ENCODE data around the gene FAAP20.

DNA sequence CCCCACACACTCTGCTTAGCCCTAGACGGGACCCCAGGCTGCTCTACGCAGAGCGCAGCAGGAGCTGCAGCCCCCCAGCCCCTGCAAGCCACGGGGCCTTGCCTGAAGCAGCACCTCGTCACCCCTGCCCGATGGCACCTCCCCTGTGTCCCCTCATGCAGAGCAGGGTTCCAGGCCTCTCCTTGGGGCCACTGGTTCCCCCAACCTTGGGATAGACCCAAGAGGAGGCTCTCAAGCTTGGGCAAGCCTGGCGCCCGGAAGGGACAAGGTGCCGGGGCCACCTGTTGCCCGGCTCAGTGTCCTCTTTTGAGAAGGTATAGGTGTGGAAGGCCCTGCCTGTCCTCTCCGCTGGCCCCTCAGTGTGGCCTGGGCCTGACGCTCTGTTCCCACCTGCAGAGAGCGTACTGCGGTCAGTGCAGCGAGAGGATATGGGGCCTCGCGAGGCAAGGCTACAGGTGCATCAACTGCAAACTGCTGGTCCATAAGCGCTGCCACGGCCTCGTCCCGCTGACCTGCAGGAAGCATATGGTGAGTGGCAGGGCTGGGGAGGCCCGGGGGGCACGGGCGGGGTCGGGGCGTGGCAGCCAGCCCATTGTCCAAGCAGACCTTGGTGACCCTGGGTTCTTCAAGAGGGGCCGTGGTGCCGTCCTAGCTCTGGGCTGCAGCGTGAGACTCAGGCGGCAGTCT is 50.6 kb downstream of the FAAP20 start:
- TF ChIP-seq BHLHE40 (IDR thresholded peaks at IDR 0.05; ENCODE audit: low read depth, low read length) = no peak
- no peak for TF ChIP-seq POLR2A (IDR thresholded peaks at IDR 0.05; ENCODE audit: low read length)
- TF ChIP-seq, protein P1, sequence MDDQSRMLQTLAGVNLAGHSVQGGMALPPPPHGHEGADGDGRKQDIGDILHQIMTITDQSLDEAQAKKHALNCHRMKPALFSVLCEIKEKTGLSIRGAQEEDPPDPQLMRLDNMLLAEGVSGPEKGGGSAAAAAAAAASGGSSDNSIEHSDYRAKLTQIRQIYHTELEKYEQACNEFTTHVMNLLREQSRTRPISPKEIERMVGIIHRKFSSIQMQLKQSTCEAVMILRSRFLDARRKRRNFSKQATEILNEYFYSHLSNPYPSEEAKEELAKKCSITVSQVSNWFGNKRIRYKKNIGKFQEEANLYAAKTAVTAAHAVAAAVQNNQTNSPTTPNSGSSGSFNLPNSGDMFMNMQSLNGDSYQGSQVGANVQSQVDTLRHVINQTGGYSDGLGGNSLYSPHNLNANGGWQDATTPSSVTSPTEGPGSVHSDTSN (IDR thresholded peaks at IDR 0.05) = no peak
- no peak for TF ChIP-seq ESRRA (IDR thresholded peaks at IDR 0.05; ENCODE audit: borderline replicate concordance, low read length)
- TF ChIP-seq USF2 (IDR thresholded peaks at IDR 0.05) = no peak
- TF ChIP-seq, protein P2, sequence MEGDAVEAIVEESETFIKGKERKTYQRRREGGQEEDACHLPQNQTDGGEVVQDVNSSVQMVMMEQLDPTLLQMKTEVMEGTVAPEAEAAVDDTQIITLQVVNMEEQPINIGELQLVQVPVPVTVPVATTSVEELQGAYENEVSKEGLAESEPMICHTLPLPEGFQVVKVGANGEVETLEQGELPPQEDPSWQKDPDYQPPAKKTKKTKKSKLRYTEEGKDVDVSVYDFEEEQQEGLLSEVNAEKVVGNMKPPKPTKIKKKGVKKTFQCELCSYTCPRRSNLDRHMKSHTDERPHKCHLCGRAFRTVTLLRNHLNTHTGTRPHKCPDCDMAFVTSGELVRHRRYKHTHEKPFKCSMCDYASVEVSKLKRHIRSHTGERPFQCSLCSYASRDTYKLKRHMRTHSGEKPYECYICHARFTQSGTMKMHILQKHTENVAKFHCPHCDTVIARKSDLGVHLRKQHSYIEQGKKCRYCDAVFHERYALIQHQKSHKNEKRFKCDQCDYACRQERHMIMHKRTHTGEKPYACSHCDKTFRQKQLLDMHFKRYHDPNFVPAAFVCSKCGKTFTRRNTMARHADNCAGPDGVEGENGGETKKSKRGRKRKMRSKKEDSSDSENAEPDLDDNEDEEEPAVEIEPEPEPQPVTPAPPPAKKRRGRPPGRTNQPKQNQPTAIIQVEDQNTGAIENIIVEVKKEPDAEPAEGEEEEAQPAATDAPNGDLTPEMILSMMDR (IDR thresholded peaks at IDR 0.05) = no peak
- TF ChIP-seq MAX (IDR thresholded peaks at IDR 0.05) = no peak
